ENCODE measurements around the gene UQCC3.

DNA sequence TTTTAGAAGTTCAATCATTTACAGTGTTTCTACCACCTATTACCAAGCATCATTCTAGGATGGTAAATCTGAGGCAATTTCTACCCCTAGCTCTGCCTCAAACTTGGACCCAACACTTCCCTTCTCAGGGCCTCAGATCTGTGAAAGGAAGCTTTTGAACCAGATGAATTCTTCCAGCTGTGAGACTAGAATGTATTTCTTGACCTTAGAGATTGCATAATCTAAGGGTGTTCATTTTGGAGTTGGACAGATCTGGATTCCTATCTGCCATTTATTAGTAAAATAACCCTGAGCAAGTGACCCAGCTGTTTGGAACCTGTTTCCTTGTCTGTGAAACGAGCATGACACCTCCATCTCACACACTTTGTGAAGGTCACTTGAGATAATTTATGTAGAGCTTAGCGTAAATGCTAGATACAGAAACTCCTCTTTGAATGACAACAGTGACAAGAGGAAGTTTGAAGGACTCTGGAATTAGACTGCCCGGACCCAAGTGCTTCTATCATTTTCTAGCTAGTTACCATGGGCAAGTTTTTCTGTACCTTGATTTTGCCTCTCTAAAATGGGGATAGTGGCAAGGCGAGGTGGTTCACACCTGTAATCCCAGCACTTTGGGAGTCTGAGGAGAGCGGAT is 14.6 kb upstream of the UQCC3 start:
- TF ChIP-seq FOXJ3 (CRISPR knock-in tag; IDR thresholded peaks at IDR 0.05) (no peak), YY1 (IDR thresholded peaks at IDR 0.05; ENCODE audit: low read depth) (no peak), NRF1 (IDR thresholded peaks at IDR 0.05; ENCODE audit: low read depth, low read length) (no peak)
- TF ChIP-seq, protein P1, sequence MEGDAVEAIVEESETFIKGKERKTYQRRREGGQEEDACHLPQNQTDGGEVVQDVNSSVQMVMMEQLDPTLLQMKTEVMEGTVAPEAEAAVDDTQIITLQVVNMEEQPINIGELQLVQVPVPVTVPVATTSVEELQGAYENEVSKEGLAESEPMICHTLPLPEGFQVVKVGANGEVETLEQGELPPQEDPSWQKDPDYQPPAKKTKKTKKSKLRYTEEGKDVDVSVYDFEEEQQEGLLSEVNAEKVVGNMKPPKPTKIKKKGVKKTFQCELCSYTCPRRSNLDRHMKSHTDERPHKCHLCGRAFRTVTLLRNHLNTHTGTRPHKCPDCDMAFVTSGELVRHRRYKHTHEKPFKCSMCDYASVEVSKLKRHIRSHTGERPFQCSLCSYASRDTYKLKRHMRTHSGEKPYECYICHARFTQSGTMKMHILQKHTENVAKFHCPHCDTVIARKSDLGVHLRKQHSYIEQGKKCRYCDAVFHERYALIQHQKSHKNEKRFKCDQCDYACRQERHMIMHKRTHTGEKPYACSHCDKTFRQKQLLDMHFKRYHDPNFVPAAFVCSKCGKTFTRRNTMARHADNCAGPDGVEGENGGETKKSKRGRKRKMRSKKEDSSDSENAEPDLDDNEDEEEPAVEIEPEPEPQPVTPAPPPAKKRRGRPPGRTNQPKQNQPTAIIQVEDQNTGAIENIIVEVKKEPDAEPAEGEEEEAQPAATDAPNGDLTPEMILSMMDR (IDR thresholded peaks at IDR 0.05) = no peak

Data from SK-N-SH (cell line).